C4-2B (cell line): ENCODE results near the gene TAOK3.

Source experiments
- H3K27ac ChIP-seq: fragments of 450-650 bp; 2 replicates; pipeline ENCODE4 v1.5.1; 2017
- ZFX ChIP-seq: fragments of 450-650 bp; IDR thresholded peaks from 2 replicates; pipeline ENCODE4 v1.6.1; 2017
- TF ChIP-seq, protein P1 (sequence below): fragments of 450-650 bp; conservative IDR thresholded peaks from 2 replicates; pipeline ENCODE4 v1.5.1; 2017; ENCODE audit warnings: mild to moderate bottlenecking

TAOK3 gene

DNA sequence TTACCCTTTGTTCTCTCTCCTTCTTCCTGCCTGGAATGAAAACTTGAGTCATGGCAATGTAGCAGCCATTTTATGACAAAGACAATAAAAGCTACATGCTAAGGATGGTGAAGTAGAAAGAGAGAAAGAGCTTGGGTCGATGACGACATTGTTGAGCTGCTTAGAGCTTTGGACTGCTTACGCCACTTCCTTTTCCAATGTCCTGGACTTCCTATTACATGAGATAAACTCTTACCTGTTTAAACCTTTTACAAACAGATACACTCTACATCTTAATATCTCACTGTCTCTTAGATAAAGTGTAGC lies 166.6 kb downstream of the TAOK3 start:
- no peak overlapping the region for H3K27ac ChIP-seq
- TF ChIP-seq ZFX, result no peak
- TF ChIP-seq, protein P1, sequence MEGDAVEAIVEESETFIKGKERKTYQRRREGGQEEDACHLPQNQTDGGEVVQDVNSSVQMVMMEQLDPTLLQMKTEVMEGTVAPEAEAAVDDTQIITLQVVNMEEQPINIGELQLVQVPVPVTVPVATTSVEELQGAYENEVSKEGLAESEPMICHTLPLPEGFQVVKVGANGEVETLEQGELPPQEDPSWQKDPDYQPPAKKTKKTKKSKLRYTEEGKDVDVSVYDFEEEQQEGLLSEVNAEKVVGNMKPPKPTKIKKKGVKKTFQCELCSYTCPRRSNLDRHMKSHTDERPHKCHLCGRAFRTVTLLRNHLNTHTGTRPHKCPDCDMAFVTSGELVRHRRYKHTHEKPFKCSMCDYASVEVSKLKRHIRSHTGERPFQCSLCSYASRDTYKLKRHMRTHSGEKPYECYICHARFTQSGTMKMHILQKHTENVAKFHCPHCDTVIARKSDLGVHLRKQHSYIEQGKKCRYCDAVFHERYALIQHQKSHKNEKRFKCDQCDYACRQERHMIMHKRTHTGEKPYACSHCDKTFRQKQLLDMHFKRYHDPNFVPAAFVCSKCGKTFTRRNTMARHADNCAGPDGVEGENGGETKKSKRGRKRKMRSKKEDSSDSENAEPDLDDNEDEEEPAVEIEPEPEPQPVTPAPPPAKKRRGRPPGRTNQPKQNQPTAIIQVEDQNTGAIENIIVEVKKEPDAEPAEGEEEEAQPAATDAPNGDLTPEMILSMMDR, result no peak

DNA sequence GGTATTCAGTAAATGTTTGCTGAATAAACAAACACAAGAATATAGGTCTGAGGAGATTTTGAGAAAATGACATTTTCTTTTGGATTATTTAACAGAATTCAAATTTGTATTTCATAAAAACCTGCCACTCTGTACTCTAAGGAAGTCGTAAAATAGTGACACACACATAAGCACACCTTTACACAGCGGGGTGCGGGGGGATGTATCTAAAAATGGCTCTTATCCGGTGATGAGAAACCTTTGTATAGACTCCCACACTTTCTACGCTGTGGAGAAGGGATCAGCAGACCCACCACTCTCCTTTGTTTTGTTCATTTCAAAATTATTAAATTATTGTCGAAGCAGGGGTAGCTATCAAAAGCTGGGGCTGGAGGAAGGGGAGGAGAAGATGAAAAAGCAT lies 178.7 kb downstream of the TAOK3 start:
- TF ChIP-seq, protein P1, result no peak
- no peak for TF ChIP-seq ZFX
- no peak overlapping the region for H3K27ac ChIP-seq

DNA sequence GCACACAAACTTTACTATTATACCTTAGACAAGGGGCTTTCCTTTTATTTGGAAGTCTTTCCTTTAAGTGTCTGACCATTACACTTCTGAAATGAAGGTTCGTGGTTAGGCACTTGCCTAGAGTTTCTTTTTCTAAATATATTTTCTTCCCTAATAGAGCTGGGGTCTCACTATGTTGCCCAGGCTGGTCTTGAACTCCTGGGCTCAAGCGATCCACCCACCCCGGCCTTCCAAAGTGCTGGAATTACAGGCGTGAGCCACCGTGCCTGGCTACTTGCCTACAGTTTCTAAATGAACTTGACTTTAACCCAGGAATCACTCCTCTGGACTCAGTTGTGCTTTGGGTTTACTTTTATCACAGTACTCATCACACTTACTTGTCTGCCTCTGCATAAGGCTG lies 179.2 kb downstream of the TAOK3 start:
- no peak for TF ChIP-seq ZFX
- TF ChIP-seq, protein P1, result no peak
- H3K27ac ChIP-seq, result no peak overlapping the region

DNA sequence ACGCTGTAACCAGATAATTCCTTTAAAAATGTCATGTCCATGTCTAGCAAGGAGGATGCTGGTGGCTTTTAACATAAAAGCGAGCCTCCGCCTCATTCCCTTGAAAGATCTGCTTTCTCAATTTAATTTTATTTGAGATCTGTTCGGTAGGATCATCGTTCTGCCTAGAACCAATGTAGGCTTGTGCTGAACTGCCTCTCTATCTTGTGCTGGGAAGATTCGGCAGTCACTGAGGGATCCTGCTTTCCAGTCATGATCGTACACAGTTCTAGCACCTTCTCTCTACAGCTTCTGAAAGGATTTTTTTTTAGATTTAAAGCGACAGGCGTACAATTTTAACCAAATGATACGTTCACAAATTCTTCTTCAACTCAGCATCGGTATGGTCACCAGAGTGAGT lies 182.4 kb downstream of the TAOK3 start:
- TF ChIP-seq ZFX, result no peak
- TF ChIP-seq, protein P1, result no peak
- no peak overlapping the region for H3K27ac ChIP-seq

DNA sequence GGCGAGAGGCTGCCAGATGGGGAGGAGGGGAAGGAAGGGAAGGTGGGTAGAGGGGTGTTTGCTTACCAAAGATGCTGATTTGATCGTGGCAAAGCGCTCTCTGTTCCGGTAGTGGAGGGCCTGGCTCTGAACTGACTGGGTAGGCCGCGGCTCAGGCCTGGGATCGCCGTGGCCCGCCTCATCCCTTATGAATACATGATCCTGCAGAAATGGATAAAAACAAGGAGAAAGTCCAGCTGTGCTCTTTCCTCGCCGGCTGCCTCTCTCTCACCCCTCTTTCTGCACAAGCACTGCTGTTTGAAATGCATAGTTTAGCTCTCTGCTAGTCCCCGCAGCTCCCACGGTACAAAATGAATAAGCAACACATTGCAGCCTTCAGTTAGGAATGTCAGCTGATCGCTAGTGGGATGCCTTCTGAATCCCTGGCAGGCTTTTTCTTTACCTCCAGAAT lies 182.9 kb downstream of the TAOK3 start:
- TF ChIP-seq, protein P1, result no peak
- TF ChIP-seq ZFX, result no peak

DNA sequence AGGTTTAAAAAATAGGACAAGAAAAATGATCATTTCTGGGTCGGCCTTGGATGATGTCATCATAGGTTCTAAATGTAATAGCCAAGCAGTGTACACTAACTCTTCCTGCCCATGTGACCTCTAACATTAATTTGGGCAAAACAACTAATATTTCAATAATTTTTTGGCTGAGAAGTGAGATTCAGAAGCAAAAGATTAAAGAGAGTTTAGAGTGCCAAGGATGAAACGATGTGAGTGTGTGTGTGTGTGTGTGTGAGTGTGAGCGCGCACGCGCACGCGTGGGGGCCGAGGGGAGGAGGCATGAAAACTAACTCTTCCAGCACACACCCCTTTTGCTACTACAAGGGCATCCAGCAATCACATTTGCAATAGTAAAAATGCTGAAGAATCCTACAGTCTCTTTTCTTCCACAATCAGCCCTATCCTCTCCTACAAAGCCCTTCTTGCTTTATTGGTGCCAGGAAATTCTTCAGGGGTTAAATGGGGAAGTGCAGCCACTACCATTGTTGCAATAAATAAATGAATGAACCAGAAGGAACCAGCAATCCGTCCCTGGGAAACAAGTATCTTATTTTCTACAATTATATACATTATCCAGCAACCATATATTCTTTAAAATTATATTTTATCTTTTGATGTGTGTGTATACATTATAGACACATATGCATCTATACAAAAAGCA lies 183.9 kb downstream of the TAOK3 start:
- no peak overlapping the region for H3K27ac ChIP-seq
- no peak for TF ChIP-seq ZFX
- TF ChIP-seq, protein P1, result no peak

More for the DNA sequence above, 182.9 kb downstream of the TAOK3 start:
- H3K27ac ChIP-seq, result no peak overlapping the region

DNA sequence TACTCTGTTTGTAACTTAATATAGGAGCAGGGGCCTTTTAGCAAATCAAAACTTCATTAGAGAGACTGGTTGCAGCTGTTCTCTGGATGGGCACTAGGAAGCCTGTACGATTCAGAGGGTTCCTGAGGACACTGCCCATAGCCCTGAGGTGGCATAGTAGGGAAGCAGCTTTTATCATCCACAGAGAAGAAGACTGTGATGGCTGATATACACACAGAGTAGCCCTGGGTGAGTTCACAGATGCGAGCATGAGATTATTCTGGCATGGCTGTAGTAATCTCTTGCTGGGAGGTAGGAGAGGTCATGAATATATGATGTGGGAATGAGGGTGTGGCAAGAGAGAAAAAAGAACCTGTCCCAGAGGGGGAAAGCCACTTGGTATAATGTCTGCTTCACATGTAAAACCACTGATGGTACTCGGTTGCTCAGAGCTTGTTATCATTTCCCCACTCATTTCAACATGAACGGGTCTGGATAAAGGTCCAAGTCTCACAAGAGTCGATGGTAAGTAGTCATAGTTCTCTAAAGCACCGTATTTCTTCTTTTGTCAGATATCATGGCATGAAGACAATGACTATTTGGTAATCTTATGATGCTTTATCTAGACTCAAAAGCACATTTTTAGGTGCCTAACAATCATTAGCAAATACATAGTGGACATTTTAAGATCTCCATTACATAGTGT lies 184.8 kb downstream of the TAOK3 start:
- H3K27ac ChIP-seq, result no peak overlapping the region
- TF ChIP-seq, protein P1, result no peak
- TF ChIP-seq ZFX, result no peak
